ENCODE measurements around the gene SHCBP1L.
"Not testable (repeated sequence)": the region's sequence is repeated elsewhere in the genome, so short reads cannot be mapped to it uniquely, and the experiment has no call there.

Gene SHCBP1L

GRCh38 chr1:182910143-182910542, 42.8 kb downstream of the SHCBP1L start:
- H3K36me3 ChIP-seq, result no peaks in the 10 kb centered on the region
- H3K27me3 ChIP-seq, result peaks cover 0 to 3% of the 10 kb centered on the region in 2 donors
- TF ChIP-seq CTCF (IDR thresholded peaks at IDR 0.05), result no peak
- intact Hi-C loops (cut with DNase I; ENCODE audit: low total_unique reads), result no loop called here
- H3K4me3 ChIP-seq, result no peak overlapping the region
- no peak overlapping the region for H3K27ac ChIP-seq
- H3K9me3 ChIP-seq, result peaks cover 0 to 14% (median 10%) of the 10 kb centered on the region in 3 donors
- no peak for DNase-seq
- H3K4me1 ChIP-seq, result no peaks in the 10 kb centered on the region

GRCh38 chr1:182909578-182909977, 43.4 kb downstream of the SHCBP1L start:
- Histone ChIP-seq H3K27ac (no peak overlapping the region), H3K4me3 (no peak overlapping the region), H3K9me3 (peaks cover 0 to 14% (median 10%) of the 10 kb centered on the region in 3 donors), H3K27me3 (peaks cover 0 to 3% of the 10 kb centered on the region in 2 donors), H3K4me1 (no peaks in the 10 kb centered on the region), H3K36me3 (no peaks in the 10 kb centered on the region)
- intact Hi-C loops (cut with DNase I; ENCODE audit: low total_unique reads), result no loop called here
- no peak for DNase-seq
- no peak for TF ChIP-seq CTCF (IDR thresholded peaks at IDR 0.05)

GRCh38 chr1:182905321-182905720, 47.6 kb downstream of the SHCBP1L start:
- no peak for DNase-seq
- TF ChIP-seq CTCF (IDR thresholded peaks at IDR 0.05), result no peak
- H3K27ac ChIP-seq, result no peak overlapping the region

GRCh38 chr1:182901946-182902345, 51.0 kb downstream of the SHCBP1L start:
- H3K9me3 ChIP-seq; H3K27me3 ChIP-seq; H3K27ac ChIP-seq; H3K4me1 ChIP-seq; H3K4me3 ChIP-seq; H3K36me3 ChIP-seq; DNase-seq; intact Hi-C loops (cut with DNase I; ENCODE audit: low total_unique reads): not testable (repeated sequence)

More at GRCh38 chr1:182905321-182905720, 47.6 kb downstream of the SHCBP1L start:
- no peaks in the 10 kb centered on the region for H3K9me3 ChIP-seq
- intact Hi-C loops (cut with DNase I; ENCODE audit: low total_unique reads), result no loop called here
- H3K4me3 ChIP-seq, result no peak overlapping the region
- no peaks in the 10 kb centered on the region for H3K4me1 ChIP-seq
- no peaks in the 10 kb centered on the region for H3K36me3 ChIP-seq
- peaks cover 0 to 3% of the 10 kb centered on the region in 2 donors for H3K27me3 ChIP-seq

GRCh38 chr1:182897696-182898095, 55.3 kb downstream of the SHCBP1L start:
- no peaks in the 10 kb centered on the region for H3K27me3 ChIP-seq
- no peak overlapping the region for H3K4me3 ChIP-seq
- H3K27ac ChIP-seq, result no peak overlapping the region
- intact Hi-C loops (cut with DNase I; ENCODE audit: low total_unique reads), result no loop called here
- H3K36me3 ChIP-seq, result no peaks in the 10 kb centered on the region
- no peak for TF ChIP-seq CTCF (IDR thresholded peaks at IDR 0.05)
- no peaks in the 10 kb centered on the region for H3K9me3 ChIP-seq
- DNase-seq, result no peak
- no peaks in the 10 kb centered on the region for H3K4me1 ChIP-seq

- no peak for DNase-seq
- intact Hi-C loops (cut with DNase I; ENCODE audit: low total_unique reads), result no loop called here
- H3K4me3 ChIP-seq, result no peak overlapping the region
- no peaks in the 10 kb centered on the region for H3K27me3 ChIP-seq
- H3K27ac ChIP-seq, result no peak overlapping the region
- no peaks in the 10 kb centered on the region for H3K4me1 ChIP-seq
- no peaks in the 10 kb centered on the region for H3K9me3 ChIP-seq
- TF ChIP-seq CTCF (IDR thresholded peaks at IDR 0.05), result no peak
- peaks cover 23 to 32% (median 30%) of the 10 kb centered on the region in 3 donors for H3K36me3 ChIP-seq
Measured at GRCh38 chr1:182890927-182891610, 61.9 kb downstream of the SHCBP1L start.

All from tibial artery (tissue), 4 donors.